Activated CD8-positive, alpha-beta memory T cell treated with anti-CD3 and anti-CD28 coated beads, Interleukin-2, amount 50 U/mL, for 24 hours (primary cell): ENCODE measurements around the gene ATXN7.

Source experiments
- DNase-seq: peaks from one replicate; pipeline ENCODE4 v3.0.0-alpha.2; 2020; ENCODE audit errors: extremely low read depth

Gene ATXN7

DNA sequence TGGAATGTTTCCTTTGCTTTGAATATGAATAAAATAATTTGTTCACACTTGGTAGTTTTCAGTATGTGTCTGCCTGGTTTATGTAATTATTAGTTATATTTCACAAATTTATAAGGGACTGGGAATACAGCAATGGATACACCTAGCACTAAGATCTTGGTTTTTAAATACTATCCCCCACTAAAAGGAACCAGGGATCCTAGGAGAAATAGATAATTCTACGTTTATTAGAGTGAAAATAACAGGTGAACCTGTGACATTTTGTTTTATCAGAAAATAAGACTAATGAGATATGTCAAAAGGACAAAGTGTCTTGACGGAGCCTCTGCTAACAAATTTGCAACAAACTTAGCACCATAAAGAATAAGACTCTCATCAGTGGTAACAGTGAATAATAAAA, 156.2 kb downstream of the ATXN7 start:
- DNase-seq = no peak

- no peak for DNase-seq
Measured at GRCh38 chr3:64021922-64022321, 158.3 kb downstream of the ATXN7 start.

DNA sequence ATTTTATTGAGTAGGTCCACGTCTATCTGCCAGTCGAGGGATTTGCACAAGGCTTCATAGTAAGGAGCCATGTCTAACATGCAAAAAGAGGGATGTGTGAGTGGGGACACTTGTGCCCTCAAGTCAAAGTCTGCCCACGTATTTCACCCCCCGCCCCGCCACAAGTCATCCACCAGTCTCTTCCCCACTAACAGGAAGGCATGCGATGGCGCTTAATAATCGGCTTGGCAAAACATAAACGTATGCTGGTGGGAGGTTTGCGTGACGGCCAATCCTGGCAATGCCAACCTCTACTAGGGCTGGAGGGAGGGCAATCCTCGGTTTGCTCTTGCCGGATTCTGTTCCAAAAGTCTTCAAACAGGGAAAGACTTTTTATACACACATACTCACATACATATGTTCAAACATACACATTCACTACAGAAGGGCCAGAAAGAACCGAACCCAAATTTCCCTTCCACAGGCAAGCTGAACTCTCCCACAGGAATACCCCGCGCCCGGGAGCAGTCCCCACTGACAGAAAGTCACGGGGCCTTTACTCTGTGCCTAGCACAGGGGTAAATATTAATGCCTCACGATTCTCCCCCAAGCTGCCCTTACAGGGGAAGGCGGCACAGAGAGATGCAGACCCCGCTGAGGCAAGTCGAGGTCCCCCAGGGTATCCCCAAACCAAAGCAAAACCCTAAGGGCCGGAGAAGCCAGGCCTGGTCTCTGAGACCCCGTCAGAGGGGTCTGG, 159.0 kb downstream of the ATXN7 start:
- DNase-seq = no peak

GRCh38 chr3:64023187-64023860, 159.7 kb downstream of the ATXN7 start, which contains the start of gene PSMD6:
Gene PSMD6 (minus strand): TSS chr3:64023494. CDS start chr3:64023419, 75 bp downstream.
- peak; percentile 80 for DNase-seq

DNA sequence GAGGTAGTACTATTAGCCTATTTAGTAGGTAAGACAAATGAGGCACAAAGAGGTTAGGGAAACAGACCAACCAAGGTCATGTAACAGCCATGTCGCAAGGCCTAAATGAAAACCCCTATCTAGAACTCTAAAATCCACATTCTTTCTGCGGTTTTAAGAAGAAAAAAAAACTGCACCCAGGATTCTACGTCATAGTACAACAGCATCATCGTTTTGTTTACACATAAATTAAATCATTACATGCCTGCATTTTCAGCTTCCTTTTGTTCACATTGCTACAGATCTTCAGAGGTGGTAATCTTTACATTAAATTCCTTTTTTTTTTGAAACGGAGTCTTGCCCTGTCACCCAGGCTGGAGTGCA, 160.2 kb downstream of the ATXN7 start:
- DNase-seq = no peak

- DNase-seq = no peak
Measured at GRCh38 chr3:64026346-64026745, 162.7 kb downstream of the ATXN7 start.

DNA sequence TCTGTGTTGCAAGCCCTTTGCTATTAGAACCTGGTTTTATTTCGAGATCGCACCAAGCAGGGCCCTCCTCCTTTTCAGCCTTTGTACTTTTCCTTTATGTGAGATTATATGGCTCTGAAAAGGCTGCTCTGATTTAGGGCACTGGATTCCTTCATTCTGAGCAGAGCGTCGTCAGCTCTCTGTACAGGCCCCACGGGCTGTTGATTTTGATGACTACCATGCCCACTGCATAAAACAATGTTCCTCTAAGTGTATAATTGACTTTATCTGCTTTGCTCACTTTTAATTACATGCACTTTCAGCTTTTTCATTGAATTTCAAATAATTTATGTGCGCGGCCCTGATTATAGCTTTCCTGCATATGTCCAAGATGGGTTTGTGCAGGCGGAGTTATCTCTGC, 164.0 kb downstream of the ATXN7 start:
- DNase-seq = no peak

GRCh38 chr3:64028754-64029153, 165.1 kb downstream of the ATXN7 start:
- no peak for DNase-seq

DNA sequence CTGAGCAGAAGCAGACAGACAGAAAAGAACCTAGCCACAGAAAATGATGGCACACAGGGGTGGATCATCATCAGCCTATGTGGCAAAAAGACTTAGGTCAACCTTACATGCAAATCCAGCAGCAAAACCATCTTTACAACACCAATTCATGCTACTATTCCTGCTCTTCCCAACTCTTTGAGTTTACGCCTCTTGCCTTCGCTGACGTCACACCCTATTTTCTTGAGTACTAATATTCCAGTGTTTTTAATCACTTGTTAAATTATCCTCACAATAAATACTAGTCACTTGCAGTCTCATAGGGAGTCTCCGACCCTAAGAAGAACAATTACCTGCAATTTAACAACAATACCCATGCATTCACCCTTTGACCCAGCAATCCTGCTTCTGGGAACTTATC, 165.6 kb downstream of the ATXN7 start:
- no peak for DNase-seq

DNA sequence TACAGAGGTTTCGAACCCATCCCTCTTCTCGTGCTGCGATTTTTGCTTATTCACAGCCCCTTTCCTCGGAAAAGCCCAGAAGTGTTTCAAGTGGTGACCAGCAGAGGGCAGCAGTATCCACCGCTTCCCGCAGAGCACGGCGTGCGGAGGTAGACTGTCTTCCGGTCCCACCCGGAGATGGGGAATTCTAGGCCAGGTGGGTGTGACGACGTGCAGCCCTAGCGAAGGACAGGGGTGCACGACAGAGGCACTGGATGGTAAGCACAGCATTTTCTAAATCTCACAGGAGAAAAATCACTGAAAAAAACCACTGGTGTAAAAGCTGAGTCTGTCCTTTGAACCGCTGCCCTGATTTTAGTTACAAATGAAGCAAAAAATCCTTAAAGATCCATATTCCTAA, 167.1 kb downstream of the ATXN7 start:
- DNase-seq = peak; percentile 56

- DNase-seq = no peak
Measured at GRCh38 chr3:64031540-64032508, 168.2 kb downstream of the ATXN7 start.

DNA sequence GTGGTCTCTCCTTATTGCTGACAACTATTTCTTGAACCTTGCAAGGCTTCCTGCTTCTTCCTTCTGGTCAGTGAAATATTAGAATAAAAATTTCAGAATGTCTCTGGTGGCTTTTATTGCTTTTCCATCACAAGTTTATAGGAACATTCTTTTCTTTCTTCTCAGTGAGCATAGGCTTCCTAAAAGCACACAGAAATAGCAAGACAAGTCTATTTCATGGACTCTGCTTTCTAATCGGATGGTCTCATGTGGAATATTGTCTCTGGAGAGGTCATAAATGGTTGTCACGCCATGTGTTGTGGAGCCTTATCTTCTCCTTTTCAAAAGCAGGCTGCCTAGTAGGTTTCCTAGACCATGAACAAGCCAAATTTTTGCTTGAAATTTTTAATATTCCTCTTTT, 169.4 kb downstream of the ATXN7 start:
- no peak for DNase-seq

DNA sequence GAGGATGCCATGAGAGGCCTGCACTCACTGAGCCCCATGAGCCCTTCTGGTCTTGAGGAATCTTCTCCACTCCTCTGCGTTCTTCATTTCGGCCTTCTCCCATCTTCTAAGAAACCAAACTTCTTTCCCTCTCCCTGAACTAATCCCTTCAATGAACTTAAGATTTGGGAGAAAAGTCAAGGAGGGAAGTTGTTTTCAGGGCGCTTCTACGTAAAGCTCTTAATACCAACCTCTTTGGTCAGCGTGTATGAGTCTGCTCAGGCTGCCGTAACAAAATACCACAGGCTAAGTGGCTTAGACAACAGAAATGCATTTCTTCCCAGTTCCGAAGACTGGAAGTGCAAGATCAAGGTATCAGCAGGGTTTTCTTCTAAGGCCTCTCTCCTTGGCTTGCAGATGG, 173.4 kb downstream of the ATXN7 start:
- DNase-seq = no peak

- no peak for DNase-seq
Measured at GRCh38 chr3:64038253-64038767, 174.6 kb downstream of the ATXN7 start.

DNA sequence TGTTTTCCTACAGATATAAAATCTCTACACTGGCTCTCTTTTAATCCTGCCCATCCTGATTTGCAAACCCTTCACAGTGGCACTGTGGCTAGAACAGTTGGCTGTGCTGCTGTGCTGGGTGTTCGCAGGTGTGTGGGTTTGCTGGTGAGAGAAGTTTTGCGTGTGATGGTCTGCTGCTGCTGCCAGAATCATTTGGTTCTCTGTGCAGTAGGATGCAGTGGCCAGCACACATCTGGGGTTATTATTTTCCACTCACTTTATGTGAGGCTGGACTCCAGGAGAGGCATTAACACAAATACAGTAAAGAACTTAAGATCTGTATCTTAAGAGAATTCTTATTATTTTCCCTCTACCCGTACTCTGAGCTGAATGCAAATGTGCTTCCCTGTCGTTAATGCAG, 175.7 kb downstream of the ATXN7 start:
- no peak for DNase-seq

DNA sequence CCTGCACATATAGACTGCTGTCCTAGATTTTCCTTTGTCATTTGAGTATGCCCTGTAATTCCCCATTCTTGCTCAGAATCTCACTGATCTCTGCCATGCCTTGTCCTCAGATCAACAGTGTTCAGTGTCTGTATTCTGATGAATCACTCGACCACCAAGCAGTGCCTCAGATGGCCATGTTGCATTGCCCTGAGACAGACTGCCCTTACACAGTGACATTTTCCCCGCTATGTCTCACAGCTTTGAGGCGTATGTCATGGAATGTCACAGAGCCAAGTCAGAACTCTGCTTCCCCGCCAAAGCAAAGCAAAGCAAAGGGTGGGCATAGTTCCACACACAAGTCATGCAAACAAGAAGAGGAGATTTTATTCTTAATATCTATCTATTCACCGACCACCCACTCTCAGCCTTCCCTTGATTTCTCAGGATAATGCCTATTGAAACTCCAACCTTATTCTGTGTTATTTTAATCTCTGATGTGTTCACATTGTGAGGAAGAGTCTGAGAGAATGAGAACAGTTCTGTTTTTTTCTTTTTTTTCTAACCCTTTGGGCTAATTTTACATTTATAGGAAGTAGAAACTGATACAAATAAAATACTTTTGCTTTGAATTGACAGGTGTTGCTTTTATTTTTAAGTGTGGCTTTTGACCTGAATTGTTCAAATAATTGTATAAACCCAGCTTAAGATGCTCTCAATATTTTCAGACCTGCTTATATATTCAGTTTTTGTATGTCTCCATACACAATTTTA, 176.5 kb downstream of the ATXN7 start:
- DNase-seq = no peak

- no peak for DNase-seq
Measured at GRCh38 chr3:64042952-64043351, 179.3 kb downstream of the ATXN7 start.

DNA sequence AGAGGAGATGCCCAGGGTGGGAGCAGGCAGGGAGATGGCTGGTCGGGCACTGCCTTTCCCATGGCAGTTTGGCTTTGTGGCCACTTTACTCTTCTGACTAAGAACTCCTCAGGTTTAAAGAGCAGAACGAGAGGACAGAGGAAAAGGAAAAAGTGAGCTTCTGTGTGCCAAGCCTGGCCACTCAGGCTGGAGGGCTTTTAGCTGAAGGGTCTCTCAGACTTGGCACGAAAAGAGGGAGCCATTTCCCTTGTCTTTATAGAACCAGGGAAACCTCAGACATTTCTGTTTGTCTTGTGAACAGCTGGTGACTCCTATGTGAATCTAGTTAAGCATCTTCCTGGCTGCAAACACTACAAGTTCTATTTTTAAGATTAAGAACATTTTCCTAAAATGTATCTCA, 182.9 kb downstream of the ATXN7 start:
- DNase-seq = no peak

DNA sequence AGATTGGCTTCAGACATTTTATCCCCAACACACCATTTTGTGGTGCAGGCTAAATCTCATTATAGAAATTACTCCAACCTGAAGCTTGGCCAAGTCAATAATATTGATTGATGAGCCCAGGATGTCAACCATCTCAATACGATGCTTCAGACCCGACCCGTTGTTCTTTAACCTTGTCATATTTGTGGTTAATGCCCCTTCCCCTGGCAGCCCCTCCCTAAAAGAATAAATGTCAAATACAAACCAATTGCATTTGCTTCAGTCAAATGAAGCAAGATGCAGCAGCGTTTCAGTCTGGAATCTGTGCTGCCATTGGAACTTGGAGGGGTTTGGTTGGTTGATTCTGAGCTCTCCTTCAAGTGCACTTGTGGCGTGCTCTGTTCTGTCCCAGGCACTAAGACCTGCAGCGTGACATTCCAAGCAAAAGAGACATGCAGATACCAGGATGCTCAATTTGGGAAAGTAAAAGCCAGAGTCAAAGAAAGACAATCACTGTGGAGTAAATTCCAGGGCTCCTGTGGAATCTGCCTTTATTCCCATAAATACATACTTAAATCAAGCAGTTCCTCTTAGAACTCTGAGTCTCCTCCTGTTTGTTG, 183.4 kb downstream of the ATXN7 start:
- DNase-seq = no peak

GRCh38 chr3:64047787-64048186, 184.1 kb downstream of the ATXN7 start:
- no peak for DNase-seq

- no peak for DNase-seq
Measured at GRCh38 chr3:64048631-64049061, 185.0 kb downstream of the ATXN7 start.
